Glutamatergic neuron (in vitro differentiated cells): ENCODE results near the gene ATF6. TPM values are rescaled to one million over a fixed set of nuclear protein-coding genes. Genes with fewer than 3 reads are reported as not detected.

ENCODE experiments used
- DNase-seq: peaks from one replicate; pipeline ENCODE4 v3.0.0; 2022
- H3K27ac Mint-ChIP-seq: one replicate; pipeline ENCODE4 v1.8.0; 2020; ENCODE audit warnings: mild to moderate bottlenecking, mixed read lengths, inconsistent platforms; ENCODE audit not compliant: unreplicated experiment
- H3K27me3 Mint-ChIP-seq: one replicate; pipeline ENCODE4 v1.8.0; 2020; ENCODE audit warnings: mild to moderate bottlenecking, moderate library complexity, mixed read lengths, inconsistent platforms; ENCODE audit not compliant: unreplicated experiment
- H3K36me3 Mint-ChIP-seq: one replicate; pipeline ENCODE4 v1.8.0; 2020; ENCODE audit warnings: mild to moderate bottlenecking, mixed read lengths, inconsistent platforms; ENCODE audit not compliant: unreplicated experiment
- H3K4me1 Mint-ChIP-seq: one replicate; pipeline ENCODE4 v1.8.0; 2020; ENCODE audit warnings: mild to moderate bottlenecking, low read depth, mixed read lengths, inconsistent platforms; ENCODE audit not compliant: unreplicated experiment
- H3K4me3 Mint-ChIP-seq: one replicate; pipeline ENCODE4 v1.8.0; 2020; ENCODE audit warnings: mild to moderate bottlenecking, mixed read lengths, inconsistent platforms; ENCODE audit not compliant: unreplicated experiment
- H3K9me3 Mint-ChIP-seq: one replicate; pipeline ENCODE4 v1.8.0; 2020; ENCODE audit warnings: mild to moderate bottlenecking, moderate library complexity, mixed read lengths, inconsistent platforms; ENCODE audit not compliant: unreplicated experiment
- total RNA-seq: library from RNA; stranded (reverse); fragmentation: NEBNext Ultra II Directional; extraction: Animal tissue kit (Norgen Biotek cat#: 25700); gene quantifications from one replicate; pipeline ENCODE4 v1.2.1, GENCODE V29; 2021; ENCODE audit not compliant: unreplicated experiment
- TF ChIP-seq, protein P1 (sequence below): fragments of 200-600 bp; sonication (generic); IDR thresholded peaks from one replicate; pipeline ENCODE4 v1.5.0; 2021; ENCODE audit not compliant: partially characterized antibody, unreplicated experiment

The ATF6 gene
- total RNA-seq, 1 donor from 2014 or later: 29.3 TPM

- TF ChIP-seq, protein P1, sequence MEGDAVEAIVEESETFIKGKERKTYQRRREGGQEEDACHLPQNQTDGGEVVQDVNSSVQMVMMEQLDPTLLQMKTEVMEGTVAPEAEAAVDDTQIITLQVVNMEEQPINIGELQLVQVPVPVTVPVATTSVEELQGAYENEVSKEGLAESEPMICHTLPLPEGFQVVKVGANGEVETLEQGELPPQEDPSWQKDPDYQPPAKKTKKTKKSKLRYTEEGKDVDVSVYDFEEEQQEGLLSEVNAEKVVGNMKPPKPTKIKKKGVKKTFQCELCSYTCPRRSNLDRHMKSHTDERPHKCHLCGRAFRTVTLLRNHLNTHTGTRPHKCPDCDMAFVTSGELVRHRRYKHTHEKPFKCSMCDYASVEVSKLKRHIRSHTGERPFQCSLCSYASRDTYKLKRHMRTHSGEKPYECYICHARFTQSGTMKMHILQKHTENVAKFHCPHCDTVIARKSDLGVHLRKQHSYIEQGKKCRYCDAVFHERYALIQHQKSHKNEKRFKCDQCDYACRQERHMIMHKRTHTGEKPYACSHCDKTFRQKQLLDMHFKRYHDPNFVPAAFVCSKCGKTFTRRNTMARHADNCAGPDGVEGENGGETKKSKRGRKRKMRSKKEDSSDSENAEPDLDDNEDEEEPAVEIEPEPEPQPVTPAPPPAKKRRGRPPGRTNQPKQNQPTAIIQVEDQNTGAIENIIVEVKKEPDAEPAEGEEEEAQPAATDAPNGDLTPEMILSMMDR: no peak
- peaks cover 2% of the 10 kb centered on the region for H3K27me3 Mint-ChIP-seq
- no peak overlapping the region for H3K27ac Mint-ChIP-seq
- H3K9me3 Mint-ChIP-seq: peaks cover 6% of the 10 kb centered on the region
- no peak overlapping the region for H3K4me3 Mint-ChIP-seq
- DNase-seq: no peak
- peaks cover 4% of the 10 kb centered on the region for H3K36me3 Mint-ChIP-seq
- peaks cover 18% of the 10 kb centered on the region for H3K4me1 Mint-ChIP-seq
Measured at GRCh38 chr1:162000053-162000420, 233.9 kb downstream of the ATF6 start.

DNA sequence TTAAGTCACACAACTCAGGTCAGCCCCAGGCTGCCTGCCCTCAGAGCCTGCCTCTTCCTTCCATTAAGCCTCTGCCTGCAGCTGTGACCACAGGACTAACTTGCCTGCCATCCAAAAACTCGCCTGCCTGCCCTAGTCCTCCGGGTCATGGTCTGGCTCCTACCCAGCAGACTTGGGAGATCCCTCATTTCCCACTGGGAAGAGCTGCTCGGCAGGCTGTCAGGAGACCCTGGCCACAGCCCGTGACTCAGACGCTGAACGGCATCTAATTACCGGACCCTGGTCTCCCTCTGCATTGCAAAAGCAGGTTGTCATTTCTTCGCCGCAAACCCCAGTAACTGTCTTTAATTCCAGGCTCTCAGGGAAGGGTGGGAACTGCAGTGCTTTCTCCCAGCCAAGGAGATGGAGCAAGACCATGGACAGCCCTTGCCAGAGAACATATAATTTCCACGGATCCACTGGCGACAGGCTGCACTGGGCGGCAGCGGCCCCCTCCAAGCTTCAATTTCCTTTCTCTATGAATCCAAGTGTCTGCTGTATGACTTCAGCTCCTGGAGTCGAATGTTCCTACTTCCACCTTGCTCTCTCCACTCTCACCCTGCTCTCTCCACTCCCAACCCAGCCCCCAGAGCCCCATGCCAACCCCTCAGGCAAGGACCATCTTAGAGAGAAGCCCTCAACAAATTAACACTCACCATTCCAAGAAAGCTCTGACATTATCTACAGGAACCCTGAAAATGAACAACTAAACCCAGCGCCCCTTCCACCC lies 237.1 kb downstream of the ATF6 start:
- H3K36me3 Mint-ChIP-seq: peaks cover 4% of the 10 kb centered on the region
- DNase-seq: no peak
- H3K27ac Mint-ChIP-seq: peak overlapping the region; percentile 79
- no peak overlapping the region for H3K4me3 Mint-ChIP-seq
- H3K9me3 Mint-ChIP-seq: peaks cover 6% of the 10 kb centered on the region
- peaks cover 22% of the 10 kb centered on the region for H3K4me1 Mint-ChIP-seq
- TF ChIP-seq, protein P1: no peak
- peaks cover 4% of the 10 kb centered on the region for H3K27me3 Mint-ChIP-seq

DNA sequence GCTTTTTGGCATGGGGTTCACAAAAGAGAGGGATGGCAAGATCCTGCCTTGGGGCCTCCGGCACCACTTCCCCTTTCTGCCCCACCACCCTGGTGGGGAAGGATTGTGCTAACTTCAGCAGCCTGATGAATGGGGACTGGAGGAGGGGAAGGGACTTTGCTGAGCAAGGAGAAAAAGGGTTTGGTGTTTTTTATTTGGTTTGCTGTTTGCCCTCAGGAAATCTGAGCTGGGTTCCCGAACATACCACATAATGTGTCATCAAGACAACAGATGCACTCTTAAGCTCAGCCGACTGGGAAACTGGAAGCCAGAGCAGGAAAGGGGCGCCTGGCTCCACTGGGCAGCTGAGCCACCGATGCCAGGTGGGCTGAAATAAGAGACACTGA lies 237.7 kb downstream of the ATF6 start:
- H3K9me3 Mint-ChIP-seq: peaks cover 6% of the 10 kb centered on the region
- no peak for DNase-seq
- peaks cover 4% of the 10 kb centered on the region for H3K36me3 Mint-ChIP-seq
- H3K4me3 Mint-ChIP-seq: no peak overlapping the region
- no peak overlapping the region for H3K27ac Mint-ChIP-seq
- TF ChIP-seq, protein P1: no peak
- H3K27me3 Mint-ChIP-seq: peaks cover 4% of the 10 kb centered on the region
- H3K4me1 Mint-ChIP-seq: peaks cover 22% of the 10 kb centered on the region

GRCh38 chr1:162004441-162004950 lies 238.4 kb downstream of the ATF6 start:
- peaks cover 22% of the 10 kb centered on the region for H3K4me1 Mint-ChIP-seq
- H3K9me3 Mint-ChIP-seq: peaks cover 6% of the 10 kb centered on the region
- peaks cover 4% of the 10 kb centered on the region for H3K36me3 Mint-ChIP-seq
- H3K27ac Mint-ChIP-seq: no peak overlapping the region
- H3K27me3 Mint-ChIP-seq: peaks cover 4% of the 10 kb centered on the region
- TF ChIP-seq, protein P1: no peak
- H3K4me3 Mint-ChIP-seq: no peak overlapping the region
- no peak for DNase-seq

DNA sequence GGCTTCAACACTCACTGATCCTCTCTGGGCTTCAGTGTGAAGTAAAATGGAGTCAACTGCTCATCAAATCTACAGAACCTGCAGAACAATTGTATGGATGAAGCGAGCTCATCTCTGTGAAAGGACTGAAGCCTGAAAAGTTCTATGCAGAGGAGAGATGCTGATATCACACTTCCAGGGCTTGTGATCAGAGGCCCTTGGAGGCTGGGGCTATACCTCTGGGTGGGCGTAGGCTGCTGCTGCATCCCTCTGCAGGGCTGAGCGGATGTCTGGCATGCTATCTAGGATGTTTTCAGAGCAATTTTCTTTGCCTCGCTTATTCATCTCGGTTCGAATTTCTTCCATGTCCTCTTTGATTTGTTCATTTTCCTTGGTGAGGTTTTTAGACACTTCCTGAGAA lies 240.0 kb downstream of the ATF6 start:
- Mint-ChIP-seq H3K4me1 (peaks cover 30% of the 10 kb centered on the region), H3K36me3 (peaks cover 16% of the 10 kb centered on the region), H3K27ac (no peak overlapping the region), H3K4me3 (no peak overlapping the region), H3K9me3 (peaks cover 16% of the 10 kb centered on the region), H3K27me3 (peaks cover 15% of the 10 kb centered on the region)
- TF ChIP-seq, protein P1: no peak
- DNase-seq: no peak
